IMR-90 (cell line): Measurements from ENCODE around the gene POLR2C.

Experiments used
- FOS ChIP-seq: fragments of 150-350 bp; IDR thresholded peaks from 2 replicates; pipeline ENCODE4 v1.6.1; 2016; ENCODE audit warnings: low read depth, low read length
- TF ChIP-seq, protein P1 (sequence below): conservative IDR thresholded peaks from 2 replicates; pipeline ENCODE4 v1.5.1; 2012; ENCODE audit warnings: mild to moderate bottlenecking, low read depth, low read length, improper control_type of control experiment
- TF ChIP-seq, protein P2 (sequence below): fragments of 150-350 bp; IDR thresholded peaks from 2 replicates; pipeline ENCODE4 v1.6.1; 2017; ENCODE audit warnings: mild to moderate bottlenecking, antibody characterized with exemption, low read length, low read depth

DNA sequence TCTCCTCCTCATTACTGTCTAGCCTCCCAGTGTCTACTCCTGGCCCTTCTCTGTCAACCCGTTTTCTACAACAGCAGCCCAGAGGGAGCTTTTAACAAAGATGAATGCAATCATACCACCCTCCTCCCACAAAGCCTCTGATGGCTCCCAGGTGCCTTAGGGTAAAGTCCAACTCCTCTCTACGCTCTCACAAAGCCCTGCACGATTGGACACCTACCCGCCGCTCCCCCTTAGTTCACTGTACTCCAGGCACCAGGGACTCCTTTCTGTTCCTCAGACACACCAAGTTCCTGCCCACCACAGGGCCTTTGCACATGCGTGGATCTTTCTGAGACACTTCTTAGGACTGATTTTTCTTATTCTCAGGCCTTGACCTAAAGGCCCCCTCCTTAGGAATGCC is 56.4 kb downstream of the POLR2C start:
- no peak for TF ChIP-seq FOS
- TF ChIP-seq, protein P1, sequence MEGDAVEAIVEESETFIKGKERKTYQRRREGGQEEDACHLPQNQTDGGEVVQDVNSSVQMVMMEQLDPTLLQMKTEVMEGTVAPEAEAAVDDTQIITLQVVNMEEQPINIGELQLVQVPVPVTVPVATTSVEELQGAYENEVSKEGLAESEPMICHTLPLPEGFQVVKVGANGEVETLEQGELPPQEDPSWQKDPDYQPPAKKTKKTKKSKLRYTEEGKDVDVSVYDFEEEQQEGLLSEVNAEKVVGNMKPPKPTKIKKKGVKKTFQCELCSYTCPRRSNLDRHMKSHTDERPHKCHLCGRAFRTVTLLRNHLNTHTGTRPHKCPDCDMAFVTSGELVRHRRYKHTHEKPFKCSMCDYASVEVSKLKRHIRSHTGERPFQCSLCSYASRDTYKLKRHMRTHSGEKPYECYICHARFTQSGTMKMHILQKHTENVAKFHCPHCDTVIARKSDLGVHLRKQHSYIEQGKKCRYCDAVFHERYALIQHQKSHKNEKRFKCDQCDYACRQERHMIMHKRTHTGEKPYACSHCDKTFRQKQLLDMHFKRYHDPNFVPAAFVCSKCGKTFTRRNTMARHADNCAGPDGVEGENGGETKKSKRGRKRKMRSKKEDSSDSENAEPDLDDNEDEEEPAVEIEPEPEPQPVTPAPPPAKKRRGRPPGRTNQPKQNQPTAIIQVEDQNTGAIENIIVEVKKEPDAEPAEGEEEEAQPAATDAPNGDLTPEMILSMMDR = no peak
- TF ChIP-seq, protein P2, sequence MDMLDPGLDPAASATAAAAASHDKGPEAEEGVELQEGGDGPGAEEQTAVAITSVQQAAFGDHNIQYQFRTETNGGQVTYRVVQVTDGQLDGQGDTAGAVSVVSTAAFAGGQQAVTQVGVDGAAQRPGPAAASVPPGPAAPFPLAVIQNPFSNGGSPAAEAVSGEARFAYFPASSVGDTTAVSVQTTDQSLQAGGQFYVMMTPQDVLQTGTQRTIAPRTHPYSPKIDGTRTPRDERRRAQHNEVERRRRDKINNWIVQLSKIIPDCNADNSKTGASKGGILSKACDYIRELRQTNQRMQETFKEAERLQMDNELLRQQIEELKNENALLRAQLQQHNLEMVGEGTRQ = no peak
